Epithelial cell of prostate (primary cell): ENCODE results near the gene DRICH1.
"Not testable (repeated sequence)": the region's sequence is repeated elsewhere in the genome, so short reads cannot be mapped to it uniquely, and the experiment has no call there.

Source experiments
- DNase-seq: peaks from one replicate; pipeline ENCODE4 v3.0.0-alpha.2; 2011; ENCODE audit warnings: low read depth, low spot score
- H3K27ac ChIP-seq: fragments of 450-650 bp; 2 replicates; pipeline ENCODE4 v1.5.1; 2017; ENCODE audit warnings: mild to moderate bottlenecking

DRICH1 gene

GRCh38 chr22:23652286-23652685 lies 20.2 kb upstream of the DRICH1 start:
- no peak for DNase-seq
- no peak overlapping the region for H3K27ac ChIP-seq

- no peak overlapping the region for H3K27ac ChIP-seq
- DNase-seq, result no peak
These were observed 19.6 kb upstream of the DRICH1 start for GRCh38 chr22:23651676-23652075.

- no peak for DNase-seq
- H3K27ac ChIP-seq, result no peak overlapping the region
These were observed 17.0 kb upstream of the DRICH1 start for GRCh38 chr22:23649071-23649501.

- H3K27ac ChIP-seq, DNase-seq: not testable (repeated sequence)
These were observed 14.4 kb upstream of the DRICH1 start for GRCh38 chr22:23646526-23646925.

- not testable (repeated sequence) for DNase-seq
These were observed 8.1 kb upstream of the DRICH1 start for GRCh38 chr22:23640206-23640605.

GRCh38 chr22:23639661-23640060 lies 7.5 kb upstream of the DRICH1 start:
- H3K27ac ChIP-seq, result no peak overlapping the region
- DNase-seq, result no peak

More at GRCh38 chr22:23640206-23640605, 8.1 kb upstream of the DRICH1 start:
- not testable (repeated sequence) for H3K27ac ChIP-seq

GRCh38 chr22:23638611-23639010 lies 6.5 kb upstream of the DRICH1 start:
- no peak for DNase-seq

GRCh38 chr22:23635291-23635690 lies 3.2 kb upstream of the DRICH1 start:
- not testable (repeated sequence) for H3K27ac ChIP-seq, DNase-seq

More at GRCh38 chr22:23638611-23639010, 6.5 kb upstream of the DRICH1 start:
- H3K27ac ChIP-seq, result no peak overlapping the region

GRCh38 chr22:23628056-23628743 lies 3.9 kb downstream of the DRICH1 start:
- DNase-seq, H3K27ac ChIP-seq: not testable (repeated sequence)

- H3K27ac ChIP-seq, DNase-seq: not testable (repeated sequence)
These were observed 4.6 kb downstream of the DRICH1 start for GRCh38 chr22:23627401-23628055.

GRCh38 chr22:23626286-23626975 lies 5.7 kb downstream of the DRICH1 start:
- no peak overlapping the region for H3K27ac ChIP-seq
- no peak for DNase-seq

- H3K27ac ChIP-seq, result no peak overlapping the region
- DNase-seq, result no peak
These were observed 9.5 kb downstream of the DRICH1 start for GRCh38 chr22:23622634-23623033.

GRCh38 chr22:23621916-23622315 lies 10.2 kb downstream of the DRICH1 start:
- DNase-seq, H3K27ac ChIP-seq: not testable (repeated sequence)

GRCh38 chr22:23621082-23621780 lies 10.9 kb downstream of the DRICH1 start:
- no peak overlapping the region for H3K27ac ChIP-seq
- no peak for DNase-seq

GRCh38 chr22:23613193-23613972 lies 18.7 kb downstream of the DRICH1 start:
- no peak for DNase-seq

GRCh38 chr22:23609983-23610781 lies 21.9 kb downstream of the DRICH1 start:
- H3K27ac ChIP-seq, result no peak overlapping the region
- DNase-seq, result no peak

More at GRCh38 chr22:23613193-23613972, 18.7 kb downstream of the DRICH1 start:
- no peak overlapping the region for H3K27ac ChIP-seq

- H3K27ac ChIP-seq, result no peak overlapping the region
- no peak for DNase-seq
These were observed 23.5 kb downstream of the DRICH1 start for GRCh38 chr22:23608583-23608982.

- H3K27ac ChIP-seq, result no peak overlapping the region
- DNase-seq, result no peak
These were observed 25.7 kb downstream of the DRICH1 start for GRCh38 chr22:23606204-23607131.
